ENCODE results near the gene CDK5.
A peak's percentile ranks its signal among the peaks of the same experiment; 100 is the strongest.

CDK5 gene

GRCh38 chr7:151056283-151056665 lies 1.4 kb downstream of the CDK5 start:
- Histone ChIP-seq H3K27ac (replicated peaks) (no peak overlapping the region), H3K27me3 (ENCODE audit: insufficient read depth, poor library complexity, severe bottlenecking) (no peaks in the 10 kb centered on the region), H3K4me3 (replicated peaks; ENCODE audit: insufficient read depth, low read length) (no peak overlapping the region)
- TF ChIP-seq SPI1 (IDR thresholded peaks at IDR 0.05; ENCODE audit: borderline replicate concordance, low read depth) (no peak), GABPA (IDR thresholded peaks at IDR 0.05; ENCODE audit: low read depth) (no peak), CTCF (IDR thresholded peaks at IDR 0.05; ENCODE audit: insufficient read depth, low read length) (no peak), POLR2AphosphoS5 (IDR thresholded peaks at IDR 0.05; ENCODE audit: low read depth) (no peak), REST (IDR thresholded peaks at IDR 0.05; ENCODE audit: insufficient replicate concordance, low read depth) (no peak)
- no peak for DNase-seq (ENCODE audit: low read depth in 1 of 2, low spot score in 1 of 2)

GRCh38 chr7:151053751-151054150 lies 3.9 kb downstream of the CDK5 start:
- no peaks in the 10 kb centered on the region for H3K27me3 ChIP-seq (ENCODE audit: insufficient read depth, poor library complexity, severe bottlenecking)
- DNase-seq (ENCODE audit: low read depth in 1 of 2, low spot score in 1 of 2) = no peak
- no peak overlapping the region for H3K4me3 ChIP-seq (replicated peaks; ENCODE audit: insufficient read depth, low read length)
- H3K27ac ChIP-seq (replicated peaks) = peak overlapping the region; percentile 35
- TF ChIP-seq POLR2AphosphoS5 (IDR thresholded peaks at IDR 0.05; ENCODE audit: low read depth) (no peak), REST (IDR thresholded peaks at IDR 0.05; ENCODE audit: insufficient replicate concordance, low read depth) (no peak), SPI1 (IDR thresholded peaks at IDR 0.05; ENCODE audit: borderline replicate concordance, low read depth) (no peak), CTCF (IDR thresholded peaks at IDR 0.05; ENCODE audit: insufficient read depth, low read length) (no peak), GABPA (IDR thresholded peaks at IDR 0.05; ENCODE audit: low read depth) (no peak)

DNA sequence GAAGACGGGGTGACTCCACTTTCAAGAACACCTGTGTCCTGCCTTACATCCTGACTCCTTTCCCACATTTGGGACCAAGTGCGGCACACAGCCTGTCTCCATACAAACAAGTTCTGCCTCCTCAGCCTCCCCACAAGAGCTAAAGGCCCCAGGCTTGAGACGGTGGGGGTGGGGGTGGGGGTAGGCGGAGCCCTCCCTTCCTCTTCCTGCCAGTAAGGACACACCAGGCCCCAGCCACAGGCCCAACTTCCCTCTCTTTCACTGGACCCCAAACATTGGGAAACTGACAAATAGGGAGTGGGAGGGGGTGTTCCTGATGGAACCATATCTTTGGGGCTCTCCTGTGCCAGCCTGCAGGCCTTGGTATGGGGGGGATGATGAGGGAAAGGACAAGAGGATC lies 4.6 kb downstream of the CDK5 start:
- peak; percentile 41 to 60 for DNase-seq (ENCODE audit: low read depth in 1 of 2, low spot score in 1 of 2)
- TF ChIP-seq SPI1 (IDR thresholded peaks at IDR 0.05; ENCODE audit: borderline replicate concordance, low read depth) (peak; percentile 26; the same call in 1 of the 2 replicates), CTCF (IDR thresholded peaks at IDR 0.05; ENCODE audit: insufficient read depth, low read length) (no peak), REST (IDR thresholded peaks at IDR 0.05; ENCODE audit: insufficient replicate concordance, low read depth) (no peak), GABPA (IDR thresholded peaks at IDR 0.05; ENCODE audit: low read depth) (no peak), POLR2AphosphoS5 (IDR thresholded peaks at IDR 0.05; ENCODE audit: low read depth) (no peak)
- H3K4me3 ChIP-seq (replicated peaks; ENCODE audit: insufficient read depth, low read length) = no peak overlapping the region
- H3K27ac ChIP-seq (replicated peaks) = peak overlapping the region; percentile 35
- no peaks in the 10 kb centered on the region for H3K27me3 ChIP-seq (ENCODE audit: insufficient read depth, poor library complexity, severe bottlenecking)

All from HL-60 (cell line).